ENCODE measurements around the gene SH3PXD2B. TPM values are rescaled to one million over a fixed set of nuclear protein-coding genes. Genes with fewer than 3 reads are reported as not detected.

SH3PXD2B gene
- total RNA-seq, 1 experiment from 2014 or later = 64.1 TPM

GRCh38 chr5:172358345-172358744 is 96.0 kb downstream of the SH3PXD2B start:
- ChIA-PET POLR2A (interaction anchor here (0.6 kb wide), 1 partner anchor 699 kb away, joined by 3 read pairs; no protein-coding TSS in a partner anchor), CTCF (interaction anchor here (1.1 kb wide), 1 partner anchor 12 kb away, joined by 4 read pairs; no protein-coding TSS in a partner anchor)
- no peaks in the 10 kb centered on the region for H3K27me3 Mint-ChIP-seq (ENCODE audit: low read depth)
- H3K27ac Mint-ChIP-seq = no peak overlapping the region
- TF ChIP-seq SP1 (CRISPR knock-in tag; conservative IDR thresholded peaks at IDR 0.05) (no peak), ZNF423 (CRISPR knock-in tag; IDR thresholded peaks at IDR 0.05) (0 out of 2 replicates have a peak, but pooled peaks have one; percentile 26)
- H3K4me3 Mint-ChIP-seq = no peak overlapping the region
- no peaks in the 10 kb centered on the region for H3K9me3 Mint-ChIP-seq
- no peak for DNase-seq (ENCODE audit: low spot score)
- 0 out of 2 replicates have a peak, but pooled peaks cover 3% of the 10 kb centered on the region for H3K4me1 Mint-ChIP-seq
- peaks cover 69% of the 10 kb centered on the region for H3K36me3 Mint-ChIP-seq
- ATAC-seq = peak; percentile 44

GRCh38 chr5:172356527-172356926 is 97.8 kb downstream of the SH3PXD2B start:
- DNase-seq (ENCODE audit: low spot score) (no peak), ATAC-seq (no peak)
- Mint-ChIP-seq H3K4me3 (no peak overlapping the region), H3K27ac (no peak overlapping the region), H3K36me3 (peaks cover 66% of the 10 kb centered on the region), H3K27me3 (ENCODE audit: low read depth) (no peaks in the 10 kb centered on the region), H3K4me1 (0 out of 2 replicates have a peak, but pooled peaks cover 3% of the 10 kb centered on the region), H3K9me3 (no peaks in the 10 kb centered on the region)
- ChIA-PET CTCF (interaction anchor here (1.0 kb wide), 1 partner anchor 63 kb away, joined by 3 read pairs; no protein-coding TSS in a partner anchor), POLR2A (no interaction called here)
- TF ChIP-seq USF2 (CRISPR knock-in tag; IDR thresholded peaks at IDR 0.05) (no peak), E2F5 (CRISPR knock-in tag; IDR thresholded peaks at IDR 0.05) (no peak), RELA (CRISPR knock-in tag; IDR thresholded peaks at IDR 0.05; ENCODE audit: borderline replicate concordance) (no peak), PRRX2 (CRISPR knock-in tag; IDR thresholded peaks at IDR 0.05) (no peak), NR3C1 (CRISPR knock-in tag; conservative IDR thresholded peaks at IDR 0.05; ENCODE audit: low read depth) (no peak), ZNF396 (CRISPR knock-in tag; IDR thresholded peaks at IDR 0.05; ENCODE audit: borderline replicate concordance) (no peak), EMX1 (CRISPR knock-in tag; IDR thresholded peaks at IDR 0.05) (no peak), RORB (CRISPR knock-in tag; IDR thresholded peaks at IDR 0.05) (no peak), MLX (CRISPR knock-in tag; IDR thresholded peaks at IDR 0.05) (no peak), ZNF219 (CRISPR knock-in tag; IDR thresholded peaks at IDR 0.05; ENCODE audit: borderline replicate concordance) (no peak), HMGXB4 (CRISPR knock-in tag; IDR thresholded peaks at IDR 0.05) (no peak), ATF2 (CRISPR knock-in tag; IDR thresholded peaks at IDR 0.05; ENCODE audit: borderline replicate concordance, low read depth) (no peak), ZNF671 (CRISPR knock-in tag; IDR thresholded peaks at IDR 0.05) (no peak)

GRCh38 chr5:172356047-172356446 is 98.3 kb downstream of the SH3PXD2B start:
- DNase-seq (ENCODE audit: low spot score) = no peak
- Mint-ChIP-seq H3K27ac (no peak overlapping the region), H3K27me3 (ENCODE audit: low read depth) (no peaks in the 10 kb centered on the region), H3K4me3 (no peak overlapping the region), H3K9me3 (no peaks in the 10 kb centered on the region), H3K36me3 (peaks cover 63% of the 10 kb centered on the region), H3K4me1 (0 out of 2 replicates have a peak, but pooled peaks cover 3% of the 10 kb centered on the region)
- POLR2A ChIA-PET = no interaction called here
- no peak for ATAC-seq
- CTCF ChIA-PET = interaction anchor here (1.0 kb wide), 1 partner anchor 62 kb away, joined by 3 read pairs; no protein-coding TSS in a partner anchor
- TF ChIP-seq KAT7 (CRISPR knock-in tag; IDR thresholded peaks at IDR 0.05; ENCODE audit: borderline replicate concordance) (no peak), SP1 (CRISPR knock-in tag; conservative IDR thresholded peaks at IDR 0.05) (no peak), PREB (CRISPR knock-in tag; IDR thresholded peaks at IDR 0.05; ENCODE audit: borderline replicate concordance) (no peak), ZNF423 (CRISPR knock-in tag; IDR thresholded peaks at IDR 0.05) (no peak), CDX4 (CRISPR knock-in tag; IDR thresholded peaks at IDR 0.05; ENCODE audit: borderline replicate concordance) (no peak), RORB (CRISPR knock-in tag; IDR thresholded peaks at IDR 0.05) (no peak), AFF4 (CRISPR knock-in tag; IDR thresholded peaks at IDR 0.05; ENCODE audit: borderline replicate concordance) (no peak), RELA (CRISPR knock-in tag; IDR thresholded peaks at IDR 0.05; ENCODE audit: borderline replicate concordance) (no peak), TEAD4 (CRISPR knock-in tag; IDR thresholded peaks at IDR 0.05) (no peak)
